K562 (cell line): ENCODE data around the gene FAM83E. TPM values are rescaled to one million over a fixed set of nuclear protein-coding genes. Genes with fewer than 3 reads are reported as not detected.

ENCODE experiments used
- BCLAF1 ChIP-seq, 2 experiments: fragments of 450-650 bp in 1 of 2; IDR thresholded peaks; 2 replicates each; pipeline ENCODE4 v1.6.1; 2011 to 2017; ENCODE audit warnings: low read depth in 2 of 2, antibody characterized with exemption in 1 of 2, borderline replicate concordance in 1 of 2, low read length in 1 of 2, mild to moderate bottlenecking in 1 of 2, mixed read lengths in 1 of 2; ENCODE audit not compliant: control insufficient read depth in 1 of 2
- ILF3 ChIP-seq: fragments of 450-650 bp; IDR thresholded peaks from 2 replicates; pipeline ENCODE4 v1.6.1; 2018; ENCODE audit warnings: antibody characterized with exemption, mild to moderate bottlenecking, moderate library complexity, borderline replicate concordance
- KDM2B ChIP-seq: fragments of 250-450 bp; sonication (Bioruptor Pico); IDR thresholded peaks from 2 replicates; pipeline ENCODE4 v1.8.0; 2021; ENCODE audit warnings: mild to moderate bottlenecking, moderate library complexity
- PRPF4 ChIP-seq: fragments of 200-400 bp; formaldehyde crosslinking; IDR thresholded peaks from one replicate; pipeline ENCODE4 v1.6.1; 2017; ENCODE audit warnings: low read length, low read depth, mild to moderate bottlenecking; ENCODE audit not compliant: insufficient read depth, poor library complexity, severe bottlenecking
- PTBP1 ChIP-seq: fragments of 200-400 bp; formaldehyde crosslinking; IDR thresholded peaks from 2 replicates; pipeline ENCODE4 v1.6.1; 2017; ENCODE audit warnings: low read depth, low read length
- SMAD3 ChIP-seq: fragments of 450-650 bp; formaldehyde crosslinking; conservative IDR thresholded peaks from 2 replicates; pipeline ENCODE4 v1.4.0; 2020; ENCODE audit warnings: mild to moderate bottlenecking
- SMARCA5 ChIP-seq: fragments of 450-650 bp; IDR thresholded peaks from 2 replicates; pipeline ENCODE4 v1.6.1; 2016
- TRIM28 ChIP-seq: fragments of 450-650 bp; IDR thresholded peaks from 2 replicates; pipeline ENCODE4 v1.6.1; 2017
- ZBTB2 ChIP-seq: fragments of 450-650 bp; IDR thresholded peaks from 2 replicates; pipeline ENCODE4 v1.6.1; 2016; ENCODE audit warnings: antibody characterized with exemption
- ZC3H4 ChIP-seq: sonication (generic); formaldehyde crosslinking; IDR thresholded peaks from 2 replicates; pipeline ENCODE4 v1.9.0; 2021; ENCODE audit warnings: missing genetic modification reagents, borderline replicate concordance
- ZNF232 ChIP-seq: sonication (generic); formaldehyde crosslinking; IDR thresholded peaks from 2 replicates; pipeline ENCODE4 v1.8.0; 2022; ENCODE audit warnings: mild to moderate bottlenecking, missing genetic modification reagents
- ZNF311 ChIP-seq: fragments of 250-450 bp; sonication (Bioruptor Pico); IDR thresholded peaks from 2 replicates; pipeline ENCODE4 v1.4.0; 2020; ENCODE audit warnings: mild to moderate bottlenecking, moderate library complexity
- polyA plus RNA-seq, 8 experiments: library from polyadenylated mRNA; depleted of rRNA in 4 of 8; stranded (reverse) in 5 of 8; unstranded in 3 of 8; fragments of >200 nt; fragmentation: Nextera tagmentation in 2 of 8; fragmentation: Illumina TruSeq in 1 of 8; extraction: Ambion mirVana in 2 of 8; extraction: Trizol in 1 of 8; gene quantifications; 2 replicates each; pipeline versions ENCODE4 v1.2.1 to v1.2.3, GENCODE V29; 2011 to 2014; ENCODE audit warnings: inconsistent platforms in 1 of 8, missing spikeins in 1 of 8
- total RNA-seq, 7 experiments: library from RNA; depleted of rRNA in 6 of 7; stranded (reverse); fragments of >200 nt in 6 of 7; fragmentation: Illumina TruSeq in 2 of 7; extraction: Trizol in 2 of 7; gene quantifications; 2 replicates each; pipeline versions ENCODE4 v1.2.1 to v1.2.3, GENCODE V29; 2011 to 2021; ENCODE audit warnings: low replicate concordance in 1 of 7
- TF ChIP-seq, protein P1 (sequence below): fragments of 450-650 bp; IDR thresholded peaks from 2 replicates; pipeline ENCODE4 v1.6.1; 2017; ENCODE audit warnings: antibody characterized with exemption
- TF ChIP-seq, protein P2 (sequence below): fragments of 250-450 bp; sonication (Bioruptor Pico); IDR thresholded peaks from 2 replicates; pipeline ENCODE4 v1.9.0; 2021; ENCODE audit warnings: mild to moderate bottlenecking, inconsistent platforms
- TF ChIP-seq, protein P3 (sequence below), 3 experiments: fragments of 200-800 bp in 1 of 3; sonication (Bioruptor generic) in 1 of 3; sonication (generic) in 1 of 3; formaldehyde crosslinking in 1 of 3; IDR thresholded peaks; 2 replicates each; pipeline versions ENCODE4 v1.6.1 to v1.8.0; 2016 to 2022; ENCODE audit warnings: mild to moderate bottlenecking in 2 of 3, missing compliant biosample characterization in 2 of 3, missing genetic modification characterization in 2 of 3, missing genetic modification reagents in 1 of 3

The FAM83E gene
- total and polyA plus RNA-seq, 9 of the 15 experiments (the other 6 are each of a cell fraction or from before 2014, with no cell fraction given): 0.15 to 0.87 (median 0.29) TPM; not detected in 4

DNA sequence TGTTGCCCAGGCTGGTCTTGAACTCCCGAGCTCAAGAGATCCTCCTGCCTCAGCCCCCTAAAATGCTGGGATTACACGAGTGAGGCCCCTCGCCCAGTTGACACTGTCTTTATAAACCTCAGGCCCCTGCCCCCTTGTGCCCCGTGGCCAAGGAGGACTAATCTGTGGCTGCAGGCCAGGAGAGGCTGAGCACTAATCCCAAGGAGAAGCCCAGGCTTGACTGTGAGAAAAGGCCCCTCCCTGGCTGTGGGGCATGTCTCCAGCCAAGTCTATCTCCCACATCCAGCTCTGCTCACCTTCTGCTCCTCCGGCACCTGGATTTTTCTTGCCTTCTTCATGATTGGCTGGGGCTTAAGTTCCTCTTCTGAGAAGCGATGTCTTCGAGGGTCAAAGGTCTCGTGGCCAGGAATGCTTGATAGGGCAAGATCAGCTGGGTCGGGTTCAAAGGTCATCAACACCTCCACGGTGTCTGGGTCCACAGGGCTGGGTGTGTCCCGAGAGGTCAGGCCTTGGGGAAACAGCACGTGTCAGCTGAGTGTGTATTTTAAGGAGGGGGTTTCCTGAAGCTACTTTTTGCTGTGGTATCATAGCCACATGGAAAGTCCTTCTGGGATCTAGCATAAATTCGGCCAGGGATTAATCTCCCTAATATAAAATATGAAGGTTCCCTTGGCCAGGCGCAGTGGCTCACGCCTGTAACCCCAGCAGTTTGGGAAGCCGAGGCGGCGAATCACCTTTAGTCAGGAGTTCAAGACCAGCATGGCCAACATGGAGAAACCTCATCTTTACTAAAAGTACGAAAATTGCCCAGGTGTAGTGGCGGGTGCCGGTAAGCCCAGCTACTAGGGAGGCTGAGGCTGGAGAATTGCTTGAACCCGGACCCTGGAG, 18.5 kb upstream of the FAM83E start (continued):
- TF ChIP-seq, protein P1, sequence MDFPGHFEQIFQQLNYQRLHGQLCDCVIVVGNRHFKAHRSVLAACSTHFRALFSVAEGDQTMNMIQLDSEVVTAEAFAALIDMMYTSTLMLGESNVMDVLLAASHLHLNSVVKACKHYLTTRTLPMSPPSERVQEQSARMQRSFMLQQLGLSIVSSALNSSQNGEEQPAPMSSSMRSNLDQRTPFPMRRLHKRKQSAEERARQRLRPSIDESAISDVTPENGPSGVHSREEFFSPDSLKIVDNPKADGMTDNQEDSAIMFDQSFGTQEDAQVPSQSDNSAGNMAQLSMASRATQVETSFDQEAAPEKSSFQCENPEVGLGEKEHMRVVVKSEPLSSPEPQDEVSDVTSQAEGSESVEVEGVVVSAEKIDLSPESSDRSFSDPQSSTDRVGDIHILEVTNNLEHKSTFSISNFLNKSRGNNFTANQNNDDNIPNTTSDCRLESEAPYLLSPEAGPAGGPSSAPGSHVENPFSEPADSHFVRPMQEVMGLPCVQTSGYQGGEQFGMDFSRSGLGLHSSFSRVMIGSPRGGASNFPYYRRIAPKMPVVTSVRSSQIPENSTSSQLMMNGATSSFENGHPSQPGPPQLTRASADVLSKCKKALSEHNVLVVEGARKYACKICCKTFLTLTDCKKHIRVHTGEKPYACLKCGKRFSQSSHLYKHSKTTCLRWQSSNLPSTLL: no peak
- TF ChIP-seq ILF3 (no peak), ZNF311 (CRISPR knock-in tag) (no peak), ZBTB2 (peak; percentile 68; the same call in 1 of the 2 replicates), PRPF4 (no peak), BCLAF1 (IDR thresholded peaks at IDR 0.05; ENCODE audit: borderline replicate concordance in 1 of 2, control insufficient read depth in 1 of 2, low read depth in 2 of 2, low read length in 1 of 2) (no peak), ZNF232 (CRISPR knock-in tag) (no peak), TRIM28 (0 out of 2 replicates have a peak, but pooled peaks have one; percentile 25), KDM2B (CRISPR knock-in tag) (no peak), SMARCA5 (peak; percentile 85), PTBP1 (no peak), ZC3H4 (CRISPR knock-in tag) (peak; percentile 70; the same call in 1 of the 2 replicates), SMAD3 (CRISPR knock-in tag) (no peak)
- TF ChIP-seq, protein P2, sequence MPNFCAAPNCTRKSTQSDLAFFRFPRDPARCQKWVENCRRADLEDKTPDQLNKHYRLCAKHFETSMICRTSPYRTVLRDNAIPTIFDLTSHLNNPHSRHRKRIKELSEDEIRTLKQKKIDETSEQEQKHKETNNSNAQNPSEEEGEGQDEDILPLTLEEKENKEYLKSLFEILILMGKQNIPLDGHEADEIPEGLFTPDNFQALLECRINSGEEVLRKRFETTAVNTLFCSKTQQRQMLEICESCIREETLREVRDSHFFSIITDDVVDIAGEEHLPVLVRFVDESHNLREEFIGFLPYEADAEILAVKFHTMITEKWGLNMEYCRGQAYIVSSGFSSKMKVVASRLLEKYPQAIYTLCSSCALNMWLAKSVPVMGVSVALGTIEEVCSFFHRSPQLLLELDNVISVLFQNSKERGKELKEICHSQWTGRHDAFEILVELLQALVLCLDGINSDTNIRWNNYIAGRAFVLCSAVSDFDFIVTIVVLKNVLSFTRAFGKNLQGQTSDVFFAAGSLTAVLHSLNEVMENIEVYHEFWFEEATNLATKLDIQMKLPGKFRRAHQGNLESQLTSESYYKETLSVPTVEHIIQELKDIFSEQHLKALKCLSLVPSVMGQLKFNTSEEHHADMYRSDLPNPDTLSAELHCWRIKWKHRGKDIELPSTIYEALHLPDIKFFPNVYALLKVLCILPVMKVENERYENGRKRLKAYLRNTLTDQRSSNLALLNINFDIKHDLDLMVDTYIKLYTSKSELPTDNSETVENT (CRISPR knock-in tag): no peak
- TF ChIP-seq, protein P3, sequence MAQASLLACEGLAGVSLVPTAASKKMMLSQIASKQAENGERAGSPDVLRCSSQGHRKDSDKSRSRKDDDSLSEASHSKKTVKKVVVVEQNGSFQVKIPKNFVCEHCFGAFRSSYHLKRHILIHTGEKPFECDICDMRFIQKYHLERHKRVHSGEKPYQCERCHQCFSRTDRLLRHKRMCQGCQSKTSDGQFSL (CRISPR knock-in tag; IDR thresholded peaks at IDR 0.05): no peak
- TF ChIP-seq, protein P3 (tag; IDR thresholded peaks at IDR 0.05): no peak
